Measurements from ENCODE around the gene TAS2R19.

Gene TAS2R19

GRCh38 chr12:10989107-10989506 is 33.3 kb downstream of the TAS2R19 start:
- DNase-seq (ENCODE audit: low spot score), result no peak

- no peak for DNase-seq (ENCODE audit: low spot score)
Observed at GRCh38 chr12:10986812-10987211, 35.6 kb downstream of the TAS2R19 start, which contains the start of gene TAS2R50. TSS of gene TAS2R50 (minus strand) at chr12:10986912. CDS start at chr12:10986860, 52 bp downstream.

GRCh38 chr12:10982244-10982643 is 40.2 kb downstream of the TAS2R19 start:
- DNase-seq (ENCODE audit: low spot score), result peak; percentile 88

GRCh38 chr12:10974965-10975364 is 47.5 kb downstream of the TAS2R19 start:
- no peak for DNase-seq (ENCODE audit: low spot score)

All from activated CD4-positive, alpha-beta T cell treated with anti-CD3 and anti-CD28 coated beads, Interleukin-2, Interleukin-4, amounts not matched to agents 100 ng/mL and 50 ng/mL, durations not matched to agents 16 hours and 8 hours (primary cell).